ENCODE results near the gene TOP2B.

The TOP2B gene

DNA sequence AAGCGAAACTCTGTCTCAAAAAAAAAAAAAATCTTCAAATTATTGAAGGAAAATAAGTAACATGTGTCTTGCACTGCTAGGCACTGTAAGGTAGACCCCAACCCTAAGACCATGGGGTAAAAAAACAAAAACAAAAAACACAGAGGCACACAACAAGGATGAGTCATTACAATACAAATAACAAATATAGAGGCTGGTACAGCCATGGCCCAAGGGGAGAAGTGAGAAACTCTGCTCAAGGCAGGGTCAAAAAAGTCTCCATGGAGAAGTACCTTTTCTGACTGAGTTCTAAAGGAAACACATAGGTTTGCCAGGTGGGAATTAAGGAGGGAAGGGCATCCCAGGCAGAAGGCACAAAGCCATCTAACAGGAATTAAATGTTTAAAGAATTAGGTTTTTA lies 54.5 kb downstream of the TOP2B start:
- no peak overlapping the region for H3K4me3 Mint-ChIP-seq
- H3K9me3 Mint-ChIP-seq, result no peaks in the 10 kb centered on the region
- peaks cover 8% of the 10 kb centered on the region for H3K4me1 Mint-ChIP-seq
- H3K27ac Mint-ChIP-seq, result peak overlapping the region; percentile 80
- H3K27me3 Mint-ChIP-seq, result no peaks in the 10 kb centered on the region
- H3K36me3 Mint-ChIP-seq, result peaks cover 16% of the 10 kb centered on the region

DNA sequence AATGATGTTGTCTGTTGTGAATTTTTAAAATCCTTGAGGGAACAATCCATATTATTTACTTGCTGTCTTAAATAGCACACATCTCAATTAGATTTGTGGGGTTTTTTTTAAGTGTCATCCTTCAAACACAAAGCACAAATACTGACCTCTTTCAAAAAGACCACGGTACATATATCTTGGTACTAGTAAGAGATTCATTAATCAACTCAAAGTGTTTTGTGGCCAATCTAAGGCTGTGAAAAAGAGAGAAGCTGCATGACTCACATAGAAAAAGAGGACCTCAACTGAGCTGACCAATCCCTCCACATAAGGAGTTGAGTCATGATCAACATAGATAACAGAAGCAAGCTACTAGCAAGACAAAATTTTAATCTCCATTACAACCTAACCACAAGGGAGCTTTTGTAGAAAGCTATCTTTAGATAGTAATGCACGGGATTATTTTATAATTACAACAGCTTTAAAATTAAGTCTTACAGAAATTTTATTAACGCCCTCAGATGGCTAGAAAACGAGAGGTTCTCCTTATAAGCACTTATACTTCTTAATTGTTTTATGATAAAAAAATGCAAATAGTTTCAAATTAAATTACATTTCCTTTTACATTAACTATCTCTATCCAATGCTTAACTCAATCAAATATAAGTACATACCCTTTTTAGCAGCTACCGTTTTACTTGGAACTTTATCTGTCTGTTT lies 60.5 kb downstream of the TOP2B start:
- H3K4me1 Mint-ChIP-seq, result no peaks in the 10 kb centered on the region

DNA sequence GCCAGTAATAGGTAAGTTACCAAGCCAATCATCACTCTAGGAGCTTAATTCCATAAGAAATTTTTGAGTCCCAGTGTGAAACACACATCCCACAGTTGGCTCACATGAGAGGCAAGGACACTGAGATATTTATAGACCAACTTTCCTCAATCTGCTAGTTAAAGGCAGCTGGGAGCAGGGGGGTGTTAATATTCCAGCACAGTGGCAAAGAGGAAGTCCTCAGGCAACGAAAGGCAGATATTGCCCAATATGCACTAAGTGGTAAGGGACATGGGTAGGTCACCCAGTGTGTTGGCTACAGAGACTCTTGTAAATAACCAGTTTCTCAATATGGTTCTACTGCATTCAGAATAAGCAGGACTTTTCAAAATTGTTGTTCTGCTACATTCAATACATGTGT lies 61.0 kb downstream of the TOP2B start:
- peaks cover 1% of the 10 kb centered on the region for H3K36me3 Mint-ChIP-seq
- H3K4me1 Mint-ChIP-seq, result no peaks in the 10 kb centered on the region
- H3K9me3 Mint-ChIP-seq, result no peaks in the 10 kb centered on the region
- H3K27me3 Mint-ChIP-seq, result no peaks in the 10 kb centered on the region
- H3K27ac Mint-ChIP-seq, result peak overlapping the region; percentile 41
- no peak overlapping the region for H3K4me3 Mint-ChIP-seq

More for the DNA sequence above, 60.5 kb downstream of the TOP2B start:
- Mint-ChIP-seq H3K36me3 (peaks cover 1% of the 10 kb centered on the region), H3K4me3 (no peak overlapping the region), H3K9me3 (no peaks in the 10 kb centered on the region), H3K27me3 (no peaks in the 10 kb centered on the region), H3K27ac (no peak overlapping the region)

DNA sequence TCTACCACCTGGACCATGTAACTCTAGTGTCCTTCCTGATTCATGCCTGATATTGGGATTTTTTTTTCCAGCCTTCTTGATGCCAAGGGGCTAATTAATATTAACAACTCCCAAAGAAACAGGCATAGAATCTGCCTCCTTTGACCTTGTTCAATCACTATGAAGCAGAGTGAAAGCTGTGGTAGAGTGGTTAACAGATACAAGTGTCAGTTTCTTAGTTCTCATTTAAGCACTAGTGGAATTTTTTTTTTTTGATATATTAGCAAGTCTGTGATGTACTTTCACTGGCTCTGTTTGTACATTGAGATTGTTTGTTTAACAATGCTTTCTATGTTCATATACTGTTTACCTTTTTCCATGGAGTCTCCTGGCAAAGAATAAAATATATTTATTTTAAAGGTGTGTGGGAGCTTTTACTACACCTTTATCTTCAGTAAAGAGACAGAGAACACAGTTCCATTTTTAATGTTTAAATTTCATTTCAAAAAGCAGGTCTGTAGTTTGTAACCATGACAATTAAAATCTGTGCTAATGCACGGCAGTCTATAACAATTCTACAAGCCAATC lies 67.1 kb downstream of the TOP2B start:
- no peak overlapping the region for H3K4me3 Mint-ChIP-seq
- H3K27ac Mint-ChIP-seq, result peak overlapping the region; percentile 47
- no peaks in the 10 kb centered on the region for H3K9me3 Mint-ChIP-seq

DNA sequence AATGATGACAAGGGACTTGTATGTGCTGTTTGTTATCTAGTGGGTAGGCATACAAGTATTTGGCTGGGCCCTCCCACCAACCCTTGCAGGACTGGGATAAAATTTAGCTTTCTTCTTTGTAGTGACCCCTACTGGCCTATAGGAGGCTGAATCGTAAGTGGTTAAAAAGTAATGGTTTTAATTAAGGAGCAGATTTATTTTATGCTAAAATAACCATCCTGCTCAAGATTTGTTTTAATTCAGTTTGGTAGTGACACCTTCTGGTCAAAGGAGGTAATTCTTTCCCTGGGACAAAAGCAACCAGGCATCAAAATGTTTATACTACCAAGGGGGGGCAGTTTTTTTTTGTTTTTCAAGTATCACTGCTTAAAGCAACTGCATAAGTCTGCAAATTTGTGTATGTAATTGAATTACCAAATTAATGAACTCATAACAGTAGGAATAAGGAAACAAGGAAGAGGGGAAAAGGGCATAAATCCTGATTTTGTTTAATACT lies 70.7 kb downstream of the TOP2B start:
- peak overlapping the region; percentile 51 for H3K27ac Mint-ChIP-seq
- H3K27me3 Mint-ChIP-seq, result no peaks in the 10 kb centered on the region
- no peak overlapping the region for H3K4me3 Mint-ChIP-seq
- H3K36me3 Mint-ChIP-seq, result no peaks in the 10 kb centered on the region
- H3K4me1 Mint-ChIP-seq, result peaks cover 18% of the 10 kb centered on the region
- no peaks in the 10 kb centered on the region for H3K9me3 Mint-ChIP-seq

More for the DNA sequence above, 67.1 kb downstream of the TOP2B start:
- H3K4me1 Mint-ChIP-seq, result peaks cover 17% of the 10 kb centered on the region
- H3K27me3 Mint-ChIP-seq, result no peaks in the 10 kb centered on the region
- H3K36me3 Mint-ChIP-seq, result peaks cover 1% of the 10 kb centered on the region

DNA sequence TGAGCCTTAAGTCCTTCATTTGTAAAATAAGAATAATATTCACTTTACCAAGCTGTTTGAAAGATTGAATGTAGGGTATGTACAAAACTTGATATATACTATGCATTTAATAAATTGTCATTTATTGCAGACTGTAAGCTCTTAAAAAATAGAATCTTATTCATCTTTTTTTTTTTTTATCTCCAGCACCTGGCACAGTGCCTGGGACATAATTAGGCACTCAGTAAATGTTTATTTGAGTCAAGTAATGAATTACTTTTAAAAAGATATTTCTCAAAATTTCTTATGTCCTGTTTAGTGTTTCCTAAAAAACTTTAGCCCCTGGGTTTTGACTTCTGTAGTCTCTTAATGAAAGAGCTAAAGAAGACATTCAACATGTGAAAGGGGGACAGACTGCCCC lies 71.7 kb downstream of the TOP2B start:
- no peaks in the 10 kb centered on the region for H3K27me3 Mint-ChIP-seq
- H3K36me3 Mint-ChIP-seq, result no peaks in the 10 kb centered on the region
- H3K27ac Mint-ChIP-seq, result no peak overlapping the region
- no peak overlapping the region for H3K4me3 Mint-ChIP-seq
- H3K4me1 Mint-ChIP-seq, result peaks cover 18% of the 10 kb centered on the region
- H3K9me3 Mint-ChIP-seq, result no peaks in the 10 kb centered on the region

- H3K27me3 Mint-ChIP-seq, result no peaks in the 10 kb centered on the region
- no peaks in the 10 kb centered on the region for H3K9me3 Mint-ChIP-seq
- H3K4me1 Mint-ChIP-seq, result peaks cover 18% of the 10 kb centered on the region
- no peak overlapping the region for H3K4me3 Mint-ChIP-seq
- peak overlapping the region; percentile 76 for H3K27ac Mint-ChIP-seq
- H3K36me3 Mint-ChIP-seq, result no peaks in the 10 kb centered on the region
These were observed 72.2 kb downstream of the TOP2B start for GRCh38 chr3:25592510-25592968.

GRCh38 chr3:25589783-25590258 lies 74.9 kb downstream of the TOP2B start:
- H3K4me3 Mint-ChIP-seq, result no peak overlapping the region
- H3K36me3 Mint-ChIP-seq, result no peaks in the 10 kb centered on the region
- no peaks in the 10 kb centered on the region for H3K27me3 Mint-ChIP-seq
- H3K4me1 Mint-ChIP-seq, result peaks cover 11% of the 10 kb centered on the region
- H3K27ac Mint-ChIP-seq, result no peak overlapping the region
- no peaks in the 10 kb centered on the region for H3K9me3 Mint-ChIP-seq

- H3K9me3 Mint-ChIP-seq, result no peaks in the 10 kb centered on the region
- H3K27me3 Mint-ChIP-seq, result no peaks in the 10 kb centered on the region
- H3K4me1 Mint-ChIP-seq, result peaks cover 10% of the 10 kb centered on the region
- no peaks in the 10 kb centered on the region for H3K36me3 Mint-ChIP-seq
- H3K27ac Mint-ChIP-seq, result no peak overlapping the region
- no peak overlapping the region for H3K4me3 Mint-ChIP-seq
These were observed 75.5 kb downstream of the TOP2B start for GRCh38 chr3:25589104-25589782.

DNA sequence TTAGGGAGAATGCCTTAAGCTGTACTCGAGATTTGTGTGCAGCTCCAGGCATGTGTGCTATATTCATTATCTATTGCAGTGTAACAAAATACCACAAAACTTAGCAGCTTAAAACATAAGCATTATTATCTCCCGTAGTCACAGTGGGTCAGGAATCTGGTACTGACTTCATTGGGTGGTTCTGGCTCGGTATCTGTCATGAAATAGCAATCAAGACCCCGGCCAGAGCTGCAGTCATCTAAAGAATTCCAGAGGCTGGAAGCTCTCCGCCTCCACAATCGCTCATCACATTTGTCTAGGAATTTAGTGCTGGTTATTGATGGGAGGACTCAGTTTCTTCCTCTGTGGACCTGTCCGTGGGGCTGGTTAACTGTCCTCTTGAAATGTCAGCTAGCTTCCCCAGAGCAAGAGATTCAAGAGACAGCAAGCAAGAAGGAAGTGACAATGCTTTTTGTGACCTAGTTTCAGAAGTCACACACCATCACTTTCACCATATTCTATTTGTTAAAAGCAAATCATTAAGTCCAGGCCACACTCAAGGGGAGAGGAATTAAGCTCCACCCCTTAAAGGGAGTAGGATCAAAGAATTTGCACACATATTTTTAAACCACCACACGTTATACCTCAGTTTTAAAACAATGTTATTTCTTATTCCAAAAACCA lies 76.1 kb downstream of the TOP2B start:
- H3K9me3 Mint-ChIP-seq, result no peaks in the 10 kb centered on the region
- H3K36me3 Mint-ChIP-seq, result no peaks in the 10 kb centered on the region
- no peak overlapping the region for H3K4me3 Mint-ChIP-seq
- no peak overlapping the region for H3K27ac Mint-ChIP-seq
- peaks cover 4% of the 10 kb centered on the region for H3K4me1 Mint-ChIP-seq
- no peaks in the 10 kb centered on the region for H3K27me3 Mint-ChIP-seq

DNA sequence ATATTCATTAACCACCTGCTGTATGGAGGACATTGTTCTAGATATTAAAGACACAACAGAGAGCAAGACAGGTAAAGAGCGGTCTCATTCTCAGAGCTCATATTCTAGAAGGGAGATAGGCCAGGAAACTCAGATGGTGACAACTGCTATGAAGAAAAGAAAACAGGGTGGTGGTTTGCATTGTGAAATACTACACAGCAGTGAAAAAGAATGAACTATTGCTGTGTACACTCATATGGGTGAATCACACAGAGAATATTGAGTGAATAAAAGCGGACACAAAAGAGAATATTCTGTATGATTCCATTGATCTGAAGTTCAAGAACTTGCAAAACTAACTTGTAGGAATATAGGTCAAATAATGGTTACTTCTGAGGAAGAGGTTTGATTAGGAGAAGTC lies 76.7 kb downstream of the TOP2B start:
- Mint-ChIP-seq H3K36me3 (no peaks in the 10 kb centered on the region), H3K4me1 (peaks cover 4% of the 10 kb centered on the region), H3K9me3 (no peaks in the 10 kb centered on the region), H3K27me3 (no peaks in the 10 kb centered on the region), H3K27ac (no peak overlapping the region), H3K4me3 (no peak overlapping the region)

GRCh38 chr3:25587526-25587925 lies 77.2 kb downstream of the TOP2B start:
- no peak overlapping the region for H3K4me3 Mint-ChIP-seq
- H3K9me3 Mint-ChIP-seq, result no peaks in the 10 kb centered on the region
- peaks cover under 1% of the 10 kb centered on the region for H3K4me1 Mint-ChIP-seq
- no peaks in the 10 kb centered on the region for H3K27me3 Mint-ChIP-seq
- H3K36me3 Mint-ChIP-seq, result no peaks in the 10 kb centered on the region
- H3K27ac Mint-ChIP-seq, result no peak overlapping the region

DNA sequence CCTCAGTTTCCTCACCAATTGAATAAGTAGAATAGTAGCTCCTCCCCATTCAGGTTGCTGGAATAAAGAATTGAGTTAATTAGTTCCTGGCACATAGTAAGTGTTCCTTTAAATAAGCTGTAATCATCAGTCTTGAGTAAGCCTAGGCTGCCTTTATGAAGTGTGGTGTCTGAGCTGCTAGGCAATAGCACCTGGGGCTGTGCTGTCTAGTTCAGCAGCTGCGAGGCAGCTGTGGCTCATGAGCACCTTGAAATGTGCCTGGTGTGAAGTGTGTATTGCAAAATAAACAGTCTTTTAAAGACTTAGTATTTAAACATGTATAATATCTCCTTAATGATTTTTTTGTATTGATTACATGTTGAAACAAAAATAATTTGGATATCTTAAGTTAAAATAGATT lies 77.6 kb downstream of the TOP2B start:
- no peaks in the 10 kb centered on the region for H3K4me1 Mint-ChIP-seq
- H3K9me3 Mint-ChIP-seq, result no peaks in the 10 kb centered on the region
- no peak overlapping the region for H3K27ac Mint-ChIP-seq
- no peaks in the 10 kb centered on the region for H3K36me3 Mint-ChIP-seq
- H3K4me3 Mint-ChIP-seq, result no peak overlapping the region
- H3K27me3 Mint-ChIP-seq, result no peaks in the 10 kb centered on the region

DNA sequence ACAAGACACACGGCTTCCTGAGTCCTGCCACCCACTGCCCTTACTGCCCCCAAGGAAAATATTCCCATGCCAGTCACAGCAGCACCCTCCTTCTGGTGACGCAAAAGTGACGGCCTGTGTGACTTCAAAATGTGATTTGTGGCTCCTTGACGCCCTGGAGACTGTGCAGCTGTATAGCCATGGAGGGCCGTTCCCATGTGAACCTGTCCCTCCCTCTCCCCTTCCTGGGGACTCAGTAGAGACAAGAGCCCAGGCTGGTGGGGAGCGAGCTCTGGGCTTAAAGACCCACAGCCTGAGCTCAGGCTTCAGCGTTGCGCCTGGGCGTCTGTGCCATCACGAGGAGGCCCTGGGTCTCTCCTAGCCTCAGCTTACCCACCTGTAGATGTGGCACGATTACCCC lies 78.2 kb downstream of the TOP2B start:
- no peaks in the 10 kb centered on the region for H3K36me3 Mint-ChIP-seq
- no peaks in the 10 kb centered on the region for H3K27me3 Mint-ChIP-seq
- H3K9me3 Mint-ChIP-seq, result no peaks in the 10 kb centered on the region
- H3K4me3 Mint-ChIP-seq, result no peak overlapping the region
- H3K27ac Mint-ChIP-seq, result no peak overlapping the region
- no peaks in the 10 kb centered on the region for H3K4me1 Mint-ChIP-seq

- Mint-ChIP-seq H3K4me3 (no peak overlapping the region), H3K27ac (peak overlapping the region; percentile 61), H3K4me1 (no peaks in the 10 kb centered on the region), H3K9me3 (no peaks in the 10 kb centered on the region), H3K36me3 (no peaks in the 10 kb centered on the region), H3K27me3 (no peaks in the 10 kb centered on the region)
These were observed 78.6 kb downstream of the TOP2B start for GRCh38 chr3:25586167-25586505.
